HEK293T (cell line): ENCODE data around the gene BAIAP2L1.

Source experiments
- CTCF ChIA-PET: fragments of 350-600 bp; formaldehyde crosslinking; extraction: SDS; loops from one replicate; lab custom pipeline; 2021; ENCODE audit warnings: antibody characterized with exemption, inconsistent platforms; lab: Yijun Ruan, JAX
- POLR2A ChIA-PET: fragments of 350-600 bp; formaldehyde crosslinking; extraction: SDS; loops from one replicate; lab custom pipeline; 2020; ENCODE audit warnings: antibody characterized with exemption, inconsistent platforms; lab: Yijun Ruan, JAX
- DNase-seq: peaks from one replicate; pipeline ENCODE4 v3.0.0; 2012; ENCODE audit warnings: mixed read lengths; ENCODE audit errors: extremely low spot score
- ARNT ChIP-seq: fragments of 450-650 bp; IDR thresholded peaks from 2 replicates; pipeline ENCODE4 v1.6.1; 2017; ENCODE audit warnings: mild to moderate bottlenecking
- BHLHE40 ChIP-seq: fragments of 450-650 bp; IDR thresholded peaks from 2 replicates; pipeline ENCODE4 v1.6.1; 2016; ENCODE audit warnings: mild to moderate bottlenecking, moderate library complexity, borderline replicate concordance
- ELF4 ChIP-seq: fragments of 450-650 bp; IDR thresholded peaks from 2 replicates; pipeline ENCODE4 v1.6.1; 2017; ENCODE audit warnings: antibody characterized with exemption
- FOXA1 ChIP-seq: fragments of 450-650 bp; IDR thresholded peaks from 2 replicates; pipeline ENCODE4 v1.6.1; 2016; ENCODE audit warnings: mild to moderate bottlenecking
- FOXK2 ChIP-seq: fragments of 450-650 bp; IDR thresholded peaks from 2 replicates; pipeline ENCODE4 v1.6.1; 2016; ENCODE audit warnings: mild to moderate bottlenecking
- HDGF ChIP-seq: fragments of 450-650 bp; IDR thresholded peaks from 2 replicates; pipeline ENCODE4 v1.6.1; 2017; ENCODE audit warnings: antibody characterized with exemption, borderline replicate concordance
- L3MBTL2 ChIP-seq: fragments of 450-650 bp; conservative IDR thresholded peaks from 2 replicates; pipeline ENCODE4 v1.6.1; 2016; ENCODE audit warnings: mild to moderate bottlenecking
- LEF1 ChIP-seq: fragments of 450-650 bp; IDR thresholded peaks from 2 replicates; pipeline ENCODE4 v1.6.1; 2017; ENCODE audit warnings: mild to moderate bottlenecking, borderline replicate concordance
- NFRKB ChIP-seq: fragments of 450-650 bp; IDR thresholded peaks from 2 replicates; pipeline ENCODE4 v1.6.1; 2016; ENCODE audit warnings: mild to moderate bottlenecking, moderate library complexity
- SP1 ChIP-seq: fragments of 450-650 bp; IDR thresholded peaks from 2 replicates; pipeline ENCODE4 v1.6.1; 2017
- SUZ12 ChIP-seq: fragments of 450-650 bp; IDR thresholded peaks from 2 replicates; pipeline ENCODE4 v1.6.1; 2016; ENCODE audit warnings: mild to moderate bottlenecking
- TARDBP ChIP-seq: fragments of 450-650 bp; IDR thresholded peaks from 2 replicates; pipeline ENCODE4 v1.6.1; 2016
- ZNF384 ChIP-seq: fragments of 450-650 bp; IDR thresholded peaks from 2 replicates; pipeline ENCODE4 v1.6.1; 2016

BAIAP2L1 gene

DNA sequence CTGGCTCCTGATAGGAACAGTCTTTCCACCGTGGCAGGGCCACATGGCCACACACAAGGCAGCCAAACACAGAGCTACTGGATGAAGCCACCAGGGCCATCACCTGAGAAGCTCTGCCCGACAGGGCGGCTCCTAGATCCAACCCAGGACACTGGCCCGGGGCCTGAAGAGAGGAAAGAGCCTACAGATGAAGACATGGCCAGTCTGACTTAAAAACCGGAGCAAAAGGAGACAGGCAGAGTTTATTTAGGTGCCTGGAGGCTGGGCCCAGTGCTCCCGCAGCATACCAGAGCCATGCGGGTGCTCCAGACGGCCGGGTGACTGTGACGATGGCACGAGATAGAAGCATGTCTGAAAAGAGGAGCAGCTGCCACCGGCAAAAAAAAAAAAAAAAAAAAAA lies 152.7 kb downstream of the BAIAP2L1 start:
- DNase-seq: no peak
- ChIA-PET CTCF (interaction anchor here (0.6 kb wide), 1 partner anchor 9 kb away, joined by 3 read pairs; no protein-coding TSS in a partner anchor), POLR2A (no interaction called here)
- no peak for TF ChIP-seq TARDBP
- no peak for TF ChIP-seq SUZ12
- TF ChIP-seq FOXK2: no peak
- TF ChIP-seq SP1: no peak

DNA sequence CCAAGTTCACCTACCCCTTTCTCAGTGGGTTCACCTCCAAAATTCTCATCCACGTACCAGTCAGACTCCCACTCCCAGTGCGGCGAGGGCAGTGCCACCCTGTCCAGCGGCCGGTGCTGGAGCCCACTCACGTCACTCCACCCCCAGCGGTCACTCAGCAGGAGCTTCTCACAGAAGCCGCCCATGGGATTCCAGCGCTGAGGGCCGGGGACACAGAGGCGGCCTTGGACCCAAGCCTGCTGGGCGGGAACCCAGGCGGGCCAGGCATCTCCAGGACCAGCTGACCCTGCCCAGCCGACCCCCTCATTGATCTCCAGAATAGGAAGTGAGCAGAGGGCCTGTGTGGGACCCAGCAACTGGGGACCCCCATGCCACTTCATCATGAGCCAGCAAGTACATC lies 156.0 kb downstream of the BAIAP2L1 start:
- POLR2A ChIA-PET: no interaction called here
- no peak for DNase-seq
- no peak for TF ChIP-seq NFRKB
- TF ChIP-seq FOXK2: no peak
- no peak for TF ChIP-seq L3MBTL2
- no peak for TF ChIP-seq ELF4
- TF ChIP-seq BHLHE40: no peak
- TF ChIP-seq ZNF384: no peak
- TF ChIP-seq LEF1: no peak
- TF ChIP-seq FOXA1: no peak
- TF ChIP-seq TARDBP: no peak
- TF ChIP-seq ARNT: no peak
- CTCF ChIA-PET: no interaction called here

GRCh38 chr7:98242934-98243333 lies 158.0 kb downstream of the BAIAP2L1 start:
- ChIA-PET POLR2A (no interaction called here), CTCF (no interaction called here)
- DNase-seq: no peak
- no peak for TF ChIP-seq L3MBTL2

- TF ChIP-seq ARNT (no peak), FOXK2 (no peak), HDGF (no peak)
- ChIA-PET POLR2A (no interaction called here), CTCF (no interaction called here)
- no peak for DNase-seq
Measured at GRCh38 chr7:98242342-98242741, 158.5 kb downstream of the BAIAP2L1 start.

- DNase-seq: no peak
- POLR2A ChIA-PET: no interaction called here
- no peak for TF ChIP-seq LEF1
- TF ChIP-seq TARDBP: no peak
- TF ChIP-seq SP1: no peak
- CTCF ChIA-PET: no interaction called here
Measured at GRCh38 chr7:98241674-98242241, 159.1 kb downstream of the BAIAP2L1 start.
